H9 (cell line): ENCODE measurements around the gene TPGS2. TPM values are rescaled to one million over a fixed set of nuclear protein-coding genes. Genes with fewer than 3 reads are reported as not detected.

Experiments
- DNase-seq: peaks from one replicate; pipeline ENCODE4 v3.0.0-alpha.2; 2017
- H2AFZ ChIP-seq: one replicate; pipeline ENCODE4 v1.6.1; 2013; ENCODE audit warnings: mild to moderate bottlenecking, low read length, control low read depth, moderate library complexity
- H2AK5ac ChIP-seq: 2 replicates; pipeline ENCODE4 v1.6.1; 2013; ENCODE audit warnings: low read length, control low read depth, mixed read lengths; ENCODE audit not compliant: insufficient read length
- H2BK120ac ChIP-seq: one replicate; pipeline ENCODE4 v1.6.1; 2013; ENCODE audit warnings: low read depth, mild to moderate bottlenecking, low read length, control low read depth, inconsistent platforms; ENCODE audit not compliant: poor library complexity, severe bottlenecking
- H2BK12ac ChIP-seq: 2 replicates; pipeline ENCODE4 v1.6.1; 2013; ENCODE audit warnings: low read length, control low read depth, mixed read lengths, low read depth; ENCODE audit not compliant: insufficient read length
- H2BK15ac ChIP-seq: 2 replicates; pipeline ENCODE4 v1.6.1; 2013; ENCODE audit warnings: low read depth, low read length, control low read depth
- H2BK20ac ChIP-seq: one replicate; pipeline ENCODE4 v1.6.1; 2013; ENCODE audit warnings: low read depth, mild to moderate bottlenecking, low read length, control low read depth, inconsistent platforms; ENCODE audit not compliant: poor library complexity, severe bottlenecking
- H2BK5ac ChIP-seq: 2 replicates; pipeline ENCODE4 v1.6.1; 2013; ENCODE audit warnings: low read length, control low read depth, mixed read lengths; ENCODE audit not compliant: insufficient read length
- H3K14ac ChIP-seq: 2 replicates; pipeline ENCODE4 v1.6.1; 2013; ENCODE audit warnings: low read length, control low read depth; ENCODE audit not compliant: insufficient read depth
- H3K18ac ChIP-seq: 2 replicates; pipeline ENCODE4 v1.6.1; 2013; ENCODE audit warnings: low read depth, mild to moderate bottlenecking, mixed read lengths, low read length, control low read depth; ENCODE audit not compliant: insufficient read length
- H3K23ac ChIP-seq: 2 replicates; pipeline ENCODE4 v1.6.1; 2013; ENCODE audit warnings: low read length, control low read depth, mixed read lengths, low read depth; ENCODE audit not compliant: insufficient read length
- H3K23me2 ChIP-seq: 2 replicates; pipeline ENCODE4 v1.6.1; 2013; ENCODE audit warnings: low read depth, mild to moderate bottlenecking, mixed read lengths, low read length, control low read depth; ENCODE audit not compliant: insufficient read length, poor library complexity, severe bottlenecking
- H3K27ac ChIP-seq: 2 replicates; pipeline ENCODE4 v1.5.1; 2013; ENCODE audit warnings: low read length, control low read depth, mixed read lengths, low read depth; ENCODE audit not compliant: insufficient read length
- H3K27me3 ChIP-seq: 2 replicates; pipeline ENCODE4 v1.6.1; 2013; ENCODE audit warnings: low read length, control low read depth, inconsistent platforms; ENCODE audit not compliant: insufficient read depth
- H3K4ac ChIP-seq: 2 replicates; pipeline ENCODE4 v1.6.1; 2013; ENCODE audit warnings: low read depth, mild to moderate bottlenecking, control low read depth, inconsistent platforms, low read length, moderate library complexity
- H3K4me1 ChIP-seq: 2 replicates; pipeline ENCODE4 v1.6.1; 2013; ENCODE audit warnings: low read length, control low read depth, inconsistent platforms; ENCODE audit not compliant: insufficient read depth
- H3K4me2 ChIP-seq: 2 replicates; pipeline ENCODE4 v1.6.1; 2013; ENCODE audit warnings: low read length, control low read depth, mixed read lengths; ENCODE audit not compliant: insufficient read length, insufficient read depth
- H3K56ac ChIP-seq: 2 replicates; pipeline ENCODE4 v1.6.1; 2013; ENCODE audit warnings: low read depth, mild to moderate bottlenecking, mixed read lengths, low read length, control low read depth; ENCODE audit not compliant: insufficient read length
- H3K79me1 ChIP-seq: 2 replicates; pipeline ENCODE4 v1.6.1; 2013; ENCODE audit warnings: low read depth, mild to moderate bottlenecking, moderate library complexity, low read length, control low read depth, inconsistent platforms; ENCODE audit not compliant: insufficient read depth, poor library complexity, severe bottlenecking
- H3K79me2 ChIP-seq: 2 replicates; pipeline ENCODE4 v1.6.1; 2013; ENCODE audit warnings: low read length, control low read depth, inconsistent platforms; ENCODE audit not compliant: insufficient read depth
- H3K9ac ChIP-seq: 2 replicates; pipeline ENCODE4 v1.6.1; 2013; ENCODE audit warnings: low read length, control low read depth, mixed read lengths; ENCODE audit not compliant: insufficient read length; ENCODE audit errors: extremely low read depth
- H3K9me3 ChIP-seq: one replicate; pipeline ENCODE4 v1.6.1; 2013; ENCODE audit warnings: low read depth, low read length, inconsistent platforms; ENCODE audit not compliant: control insufficient read depth
- H3T11ph ChIP-seq: one replicate; pipeline ENCODE4 v1.6.1; 2013; ENCODE audit warnings: mild to moderate bottlenecking, low read length, control low read depth, inconsistent platforms
- H4K20me1 ChIP-seq: one replicate; pipeline ENCODE4 v1.6.1; 2013; ENCODE audit not compliant: control insufficient read depth, insufficient read length, insufficient read depth
- H4K5ac ChIP-seq: 2 replicates; pipeline ENCODE4 v1.6.1; 2013; ENCODE audit warnings: low read depth, mild to moderate bottlenecking, mixed read lengths, low read length, control low read depth; ENCODE audit not compliant: insufficient read length
- H4K8ac ChIP-seq: replicated peaks from 2 replicates; pipeline ENCODE4 v1.6.1; 2013; ENCODE audit warnings: low read length, control low read depth, mixed read lengths, low read depth; ENCODE audit not compliant: insufficient read length
- H4K91ac ChIP-seq: 2 replicates; pipeline ENCODE4 v1.6.1; 2013; ENCODE audit warnings: low read depth, mild to moderate bottlenecking, moderate library complexity, mixed read lengths, low read length, control low read depth; ENCODE audit not compliant: insufficient read length
- H3K27ac Mint-ChIP-seq, 3 experiments: 2 replicates in 2 of 3; 3 replicates in 1 of 3; pipeline ENCODE4 v1.8.0; 2020 to 2021; ENCODE audit warnings: mixed read lengths in 3 of 3, mild to moderate bottlenecking in 1 of 3, moderate library complexity in 1 of 3
- H3K27me3 Mint-ChIP-seq: 2 replicates; pipeline ENCODE4 v1.8.0; 2021; ENCODE audit warnings: low read depth, mild to moderate bottlenecking, moderate library complexity, mixed read lengths
- H3K36me3 Mint-ChIP-seq, 3 experiments: 2 replicates in 2 of 3; 3 replicates in 1 of 3; pipeline ENCODE4 v1.8.0; 2020 to 2021; ENCODE audit warnings: low read depth in 3 of 3, mixed read lengths in 3 of 3; ENCODE audit not compliant: insufficient read depth in 1 of 3
- H3K4me1 Mint-ChIP-seq, 2 experiments: 2 replicates each; pipeline ENCODE4 v1.8.0; 2020; ENCODE audit warnings: mixed read lengths in 2 of 2
- H3K4me3 Mint-ChIP-seq, 2 experiments: 2 replicates in 1 of 2; 3 replicates in 1 of 2; pipeline ENCODE4 v1.8.0; 2020 to 2021; ENCODE audit warnings: mild to moderate bottlenecking in 2 of 2, mixed read lengths in 2 of 2, moderate library complexity in 1 of 2
- H3K9me3 Mint-ChIP-seq, 2 experiments: 2 replicates in 1 of 2; 3 replicates in 1 of 2; pipeline ENCODE4 v1.8.0; 2020; ENCODE audit warnings: mild to moderate bottlenecking in 2 of 2, mixed read lengths in 2 of 2, moderate library complexity in 1 of 2
- WGBS: extraction: QIAGEN DNeasy Blood & Tissue Kit; methylation state at CpG from one replicate; pipeline ENCODE4 v1.1.7; 2013; ENCODE audit warnings: missing lambda C conversion rate, low lambda C conversion rate, mixed read lengths; ENCODE audit not compliant: insufficient read length; ENCODE audit errors: extremely low coverage; 5-methylcytosine and 5-hydroxymethylcytosine counted together
- total RNA-seq: library from RNA; stranded (reverse); gene quantifications from 2 replicates; pipeline ENCODE4 v1.2.1, GENCODE V29; 2021
- TF ChIP-seq, protein P1 (sequence below): fragments of 200-600 bp; sonication (generic); conservative IDR thresholded peaks from 3 replicates; pipeline ENCODE4 v1.8.0; 2021; ENCODE audit warnings: antibody characterized with exemption, mild to moderate bottlenecking

TPGS2 gene
- total RNA-seq, 1 experiment from 2014 or later: 147 TPM

DNA sequence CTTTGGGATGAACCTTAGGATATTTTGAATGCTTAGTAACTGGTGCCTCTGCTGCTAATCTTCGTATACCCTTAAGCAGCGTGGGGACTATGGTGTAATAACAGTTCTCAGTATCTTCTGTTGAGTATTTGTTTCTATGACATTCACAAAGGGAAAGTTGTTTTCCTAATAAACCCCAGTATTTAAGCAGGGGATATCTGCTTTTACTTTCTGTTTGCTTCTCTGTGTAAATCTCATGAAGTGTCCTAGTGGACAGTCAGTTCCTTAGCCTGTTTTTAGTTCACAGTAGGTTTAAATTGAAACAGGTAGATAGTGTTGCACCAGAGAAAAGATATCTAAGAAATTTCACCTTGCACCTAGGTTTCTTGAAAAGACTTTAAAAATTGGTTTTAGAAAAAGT is 15.0 kb upstream of the TPGS2 start:
- Histone ChIP-seq H4K5ac (no peak overlapping the region), H4K20me1 (no peaks in the 10 kb centered on the region), H3K27ac (no peak overlapping the region), H3K9me3 (no peaks in the 10 kb centered on the region), H2BK12ac (no peak overlapping the region), H3K14ac (no peak overlapping the region), H2BK20ac (no peak overlapping the region), H3K23ac (no peak overlapping the region), H3K23me2 (no peaks in the 10 kb centered on the region), H2AFZ (no peak overlapping the region), H3K9ac (no peak overlapping the region), H3K4me2 (no peak overlapping the region), H3K79me2 (no peaks in the 10 kb centered on the region), H2BK15ac (no peak overlapping the region), H3K4me1 (no peaks in the 10 kb centered on the region; the same call in 1 of the 2 replicates), H3K18ac (no peak overlapping the region), H2AK5ac (no peak overlapping the region), H2BK120ac (no peak overlapping the region), H4K8ac (no peak overlapping the region), H3T11ph (no peak overlapping the region), H2BK5ac (no peak overlapping the region), H3K27me3 (no peaks in the 10 kb centered on the region), H3K56ac (no peak overlapping the region), H3K79me1 (no peaks in the 10 kb centered on the region), H3K4ac (no peak overlapping the region), H4K91ac (no peak overlapping the region)
- H3K36me3 Mint-ChIP-seq: peaks cover 0 to 2% (median 0%) of the 10 kb centered on the region in 3 experiments; a peak in 1 of 7 replicates
- TF ChIP-seq, protein P1, sequence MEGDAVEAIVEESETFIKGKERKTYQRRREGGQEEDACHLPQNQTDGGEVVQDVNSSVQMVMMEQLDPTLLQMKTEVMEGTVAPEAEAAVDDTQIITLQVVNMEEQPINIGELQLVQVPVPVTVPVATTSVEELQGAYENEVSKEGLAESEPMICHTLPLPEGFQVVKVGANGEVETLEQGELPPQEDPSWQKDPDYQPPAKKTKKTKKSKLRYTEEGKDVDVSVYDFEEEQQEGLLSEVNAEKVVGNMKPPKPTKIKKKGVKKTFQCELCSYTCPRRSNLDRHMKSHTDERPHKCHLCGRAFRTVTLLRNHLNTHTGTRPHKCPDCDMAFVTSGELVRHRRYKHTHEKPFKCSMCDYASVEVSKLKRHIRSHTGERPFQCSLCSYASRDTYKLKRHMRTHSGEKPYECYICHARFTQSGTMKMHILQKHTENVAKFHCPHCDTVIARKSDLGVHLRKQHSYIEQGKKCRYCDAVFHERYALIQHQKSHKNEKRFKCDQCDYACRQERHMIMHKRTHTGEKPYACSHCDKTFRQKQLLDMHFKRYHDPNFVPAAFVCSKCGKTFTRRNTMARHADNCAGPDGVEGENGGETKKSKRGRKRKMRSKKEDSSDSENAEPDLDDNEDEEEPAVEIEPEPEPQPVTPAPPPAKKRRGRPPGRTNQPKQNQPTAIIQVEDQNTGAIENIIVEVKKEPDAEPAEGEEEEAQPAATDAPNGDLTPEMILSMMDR: no peak
- no peaks in the 10 kb centered on the region for H3K9me3 Mint-ChIP-seq
- H3K4me1 Mint-ChIP-seq: peaks cover 12 to 15% of the 10 kb centered on the region in 2 experiments
- H3K4me3 Mint-ChIP-seq: no peak overlapping the region
- no peak overlapping the region for H3K27ac Mint-ChIP-seq
- no CpG with 5 or more reads among the region's 2 CpGs for WGBS
- no peaks in the 10 kb centered on the region for H3K27me3 Mint-ChIP-seq
- no peak for DNase-seq
